NCI-H2107 (cell line): ENCODE results near the gene CNKSR1.

Experiments
- DNase-seq: peaks from one replicate; lab custom pipeline; 2025; lab: John Stamatoyannopoulos, UW

Gene CNKSR1

GRCh38 chr1:26160527-26161414, 16.5 kb upstream of the CNKSR1 start:
- DNase-seq = no peak

GRCh38 chr1:26161415-26162219, 15.7 kb upstream of the CNKSR1 start:
- DNase-seq = no peak

- DNase-seq = no peak
These were observed 15.0 kb upstream of the CNKSR1 start for GRCh38 chr1:26162220-26162709.

DNA sequence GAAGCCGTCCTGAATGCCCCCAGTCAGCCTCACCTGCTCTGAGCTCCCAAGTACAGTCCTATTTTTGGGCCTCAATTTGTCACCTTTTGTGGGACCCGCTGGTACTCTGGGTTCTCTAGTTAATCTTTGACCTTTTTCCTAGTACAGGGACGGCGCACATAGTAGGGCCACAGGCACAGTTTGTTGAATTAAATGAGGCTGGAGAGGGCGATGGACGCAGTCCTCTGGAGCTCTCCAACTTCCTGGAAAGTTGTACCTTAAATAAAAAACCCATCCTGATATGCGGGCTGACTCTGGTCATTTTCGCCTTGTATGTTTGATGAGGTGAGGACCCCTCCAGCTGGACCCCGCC, 13.6 kb upstream of the CNKSR1 start:
- DNase-seq = no peak

- no peak for DNase-seq
These were observed 13.0 kb upstream of the CNKSR1 start for GRCh38 chr1:26164036-26164860.

DNA sequence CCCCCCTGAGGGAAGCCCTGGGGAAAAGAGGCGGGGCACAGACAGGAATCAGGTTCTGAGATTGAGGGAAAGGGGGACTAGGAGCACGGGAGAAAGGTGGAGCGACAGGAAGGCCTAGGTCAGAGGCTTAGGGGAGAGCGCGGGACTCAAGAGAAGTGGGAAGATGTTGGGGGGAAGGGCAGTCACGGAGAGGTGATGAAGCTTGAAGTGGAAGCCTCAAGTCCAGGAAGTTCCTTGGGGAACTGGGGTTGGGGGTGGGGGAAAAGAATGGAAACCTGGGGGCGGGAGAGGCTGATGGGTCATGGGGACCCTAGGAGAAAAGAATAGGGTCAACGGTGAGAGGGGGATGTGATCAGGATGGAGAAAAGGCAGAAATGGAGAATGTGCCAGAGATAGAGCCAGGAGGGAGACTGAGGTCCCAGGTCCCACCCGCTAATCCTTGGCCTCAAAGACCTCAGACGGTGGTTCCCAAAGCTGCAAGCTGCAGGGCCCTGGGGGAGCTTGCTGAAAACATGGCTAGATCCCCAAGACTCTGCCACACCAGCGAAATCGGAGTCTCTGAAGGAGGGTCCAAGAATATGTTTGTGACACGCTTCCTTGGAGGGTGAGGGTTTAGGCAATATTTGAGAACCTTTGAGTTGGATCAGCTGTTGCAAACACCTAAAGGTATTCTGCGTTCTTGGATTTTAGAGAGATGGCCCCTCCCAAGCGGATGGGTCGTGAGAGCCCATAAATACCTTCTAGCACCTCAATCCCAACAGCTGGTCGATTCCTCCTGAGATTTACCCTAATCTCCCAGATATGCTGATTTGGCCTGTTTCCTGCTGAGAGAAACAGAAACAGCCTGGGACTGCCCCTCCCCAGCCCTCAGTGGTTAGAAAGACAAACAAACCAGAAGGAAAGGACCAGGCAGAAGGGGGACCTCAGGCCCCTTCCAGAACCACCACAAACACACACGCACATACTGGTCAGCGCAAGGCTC, 12.1 kb upstream of the CNKSR1 start:
- no peak for DNase-seq

DNA sequence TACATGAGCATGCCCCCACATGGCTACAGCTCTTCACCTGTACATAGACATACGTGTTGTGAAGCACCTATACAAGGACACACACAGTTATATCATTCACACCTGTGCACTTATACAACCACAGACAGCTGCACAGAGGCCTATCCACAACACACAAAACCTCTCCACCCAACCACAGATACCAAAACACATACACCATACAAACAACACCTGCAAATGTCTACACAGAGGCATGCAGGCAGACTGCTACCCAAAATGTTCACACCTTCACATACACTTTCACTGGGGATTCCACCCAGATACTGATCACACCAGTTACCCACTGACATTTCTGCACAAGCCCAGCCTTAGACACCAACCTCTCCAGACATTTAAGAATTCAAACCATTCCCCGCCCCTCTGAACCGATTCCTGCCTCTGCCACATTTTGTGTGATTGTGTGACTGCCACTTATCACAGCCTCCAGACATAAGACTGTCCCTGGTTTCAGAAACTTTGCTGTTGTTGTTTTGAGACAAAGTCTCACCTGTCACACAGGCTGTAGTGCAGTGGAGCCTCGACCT, 10.5 kb upstream of the CNKSR1 start:
- no peak for DNase-seq

DNA sequence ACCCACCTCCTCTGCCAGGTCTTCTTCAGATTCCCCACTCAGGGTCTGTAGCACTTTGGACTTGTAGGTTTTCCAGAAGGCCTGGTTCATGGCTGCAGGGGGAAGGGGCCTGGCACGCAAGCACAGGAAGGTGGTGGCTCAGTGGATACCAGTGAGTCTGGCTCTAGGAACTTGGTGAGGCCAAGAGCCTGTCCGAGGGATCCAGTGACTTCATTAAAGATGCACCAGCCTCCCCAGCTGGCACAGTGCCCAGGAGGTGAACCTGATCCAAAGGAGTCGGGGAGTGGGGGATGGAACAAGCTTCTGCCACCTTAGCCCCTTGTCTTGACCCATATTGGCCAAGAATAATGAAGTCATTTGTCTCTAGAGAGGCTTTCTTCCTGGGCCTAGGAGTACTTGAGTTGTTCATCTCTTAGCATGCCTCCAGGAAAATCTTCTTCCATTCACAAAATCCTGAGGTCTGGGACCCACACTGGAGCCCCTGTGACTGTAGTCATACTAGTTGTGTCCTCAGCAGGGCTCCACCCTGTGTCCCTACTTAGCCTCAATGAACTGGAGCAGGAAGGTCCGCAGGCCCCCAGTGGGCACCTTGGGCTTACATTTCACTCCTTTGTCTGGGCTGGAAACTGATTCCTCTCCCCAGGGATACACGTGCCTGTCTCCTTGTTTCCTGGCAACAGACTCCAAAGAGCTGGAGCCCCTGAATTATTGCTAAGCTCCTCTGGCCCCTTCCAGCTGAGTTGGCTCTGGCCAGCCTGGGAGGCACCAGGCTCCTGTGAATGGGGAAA, 8.7 kb upstream of the CNKSR1 start, which contains the start of gene C1orf232:
Gene C1orf232, minus strand, starts transcription at position 554 of the 788 bp plus-strand sequence. Its CDS starts 464 bp downstream, at position 90.
- DNase-seq = peak; percentile 74

- no peak for DNase-seq
These were observed 8.1 kb upstream of the CNKSR1 start for GRCh38 chr1:26169198-26169554.

- peak; percentile 63 for DNase-seq
These were observed 7.4 kb upstream of the CNKSR1 start, which contains the start of gene ZNF593 for GRCh38 chr1:26169669-26170471. Gene ZNF593, plus strand, starts transcription at chr1:26169908. Its CDS starts 76 bp downstream, at chr1:26169984.

GRCh38 chr1:26170472-26170821, 6.8 kb upstream of the CNKSR1 start:
- no peak for DNase-seq

DNA sequence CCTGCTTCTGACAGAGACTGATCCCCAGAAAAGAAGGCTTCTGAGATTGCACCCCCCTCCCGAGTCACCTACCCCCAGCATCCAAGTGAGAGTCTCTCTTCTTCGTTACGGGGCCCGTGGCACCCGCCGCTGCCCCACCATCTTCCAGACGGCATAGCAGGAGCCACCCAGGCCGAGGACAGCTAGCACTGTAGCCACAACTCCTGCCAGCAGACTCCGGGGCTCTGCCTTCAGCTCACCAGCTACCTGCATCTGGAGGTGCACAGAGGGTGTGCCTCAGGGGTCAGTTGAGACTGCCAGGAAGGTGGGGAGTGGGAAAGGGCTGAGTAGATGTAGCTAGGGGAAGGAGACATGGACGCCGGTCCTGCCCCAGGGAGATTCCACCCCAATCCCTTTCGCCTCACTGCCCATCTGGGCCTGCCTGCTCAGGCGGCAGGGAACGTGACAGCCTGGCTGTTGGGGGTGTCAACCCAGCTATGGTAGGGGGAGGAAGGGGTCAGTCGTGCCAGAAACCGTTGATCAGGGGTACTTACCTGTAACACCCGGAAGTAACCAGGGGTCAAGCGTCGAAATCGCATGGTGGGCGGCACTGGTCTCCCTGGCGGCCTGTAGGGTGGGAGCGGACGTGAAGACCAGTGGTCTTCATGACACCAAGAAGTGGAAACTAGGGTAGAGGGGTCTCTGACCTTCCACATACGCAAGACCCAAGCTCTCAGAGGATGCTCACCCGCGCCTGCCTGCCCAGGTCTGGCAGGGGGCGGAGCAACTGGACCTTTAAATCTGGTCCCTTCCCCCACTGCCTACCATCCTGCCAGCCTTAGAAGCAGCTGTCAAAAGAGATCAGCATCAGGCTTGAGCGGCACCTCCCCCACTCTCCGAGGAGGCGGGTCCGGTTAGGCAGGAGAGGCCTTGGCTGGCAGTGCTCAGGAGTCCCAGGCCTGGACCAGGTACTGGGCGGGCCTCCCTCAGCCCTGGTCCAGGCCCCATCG, 5.9 kb upstream of the CNKSR1 start, which contains the start of gene ZNF593OS:
Gene ZNF593OS, minus strand, starts transcription at position 749 of the 989 bp plus-strand sequence. Its CDS starts 171 bp downstream, at position 578.
- DNase-seq = no peak

- DNase-seq = no peak
These were observed 1.9 kb upstream of the CNKSR1 start for GRCh38 chr1:26175346-26175745.

GRCh38 chr1:26180010-26180506, 2.8 kb downstream of the CNKSR1 start:
- DNase-seq = no peak

DNA sequence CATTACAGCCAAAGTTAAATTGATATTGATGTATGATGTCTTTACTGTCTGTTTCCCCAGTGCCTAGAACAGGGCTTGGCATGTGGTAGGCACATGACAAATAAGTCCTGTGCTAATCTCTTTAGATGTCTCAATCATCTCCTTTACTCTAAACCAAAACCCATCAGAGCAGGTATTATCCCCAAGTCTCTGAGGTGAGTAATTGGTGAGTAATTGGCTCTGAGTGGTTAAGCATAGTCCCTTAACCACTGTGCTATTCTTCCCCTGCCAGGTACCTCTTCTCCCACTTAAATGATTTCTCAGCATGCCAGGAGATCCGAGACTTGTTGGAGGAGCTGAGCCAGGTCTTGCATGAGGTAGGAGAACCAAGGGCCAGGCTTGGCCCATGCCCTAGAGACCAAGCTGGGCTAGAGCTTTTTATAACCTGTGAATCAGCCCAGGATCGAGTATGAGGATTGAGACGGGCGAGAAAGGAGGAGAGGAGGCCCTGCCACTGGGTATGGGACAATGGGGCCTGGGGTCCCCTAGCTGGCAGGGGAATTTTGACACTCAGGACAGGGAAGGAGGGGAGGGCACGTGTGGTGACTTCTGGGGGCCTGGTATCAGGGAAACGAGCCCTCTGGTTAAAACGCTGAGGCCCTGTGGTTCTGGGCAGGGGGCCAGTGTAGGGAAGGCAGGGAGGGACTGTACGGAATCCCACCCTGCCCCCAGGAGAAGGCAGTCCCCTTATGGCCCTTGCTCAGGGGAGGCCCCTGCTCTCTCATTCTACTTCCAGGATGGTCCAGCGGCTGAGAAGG, 4.5 kb downstream of the CNKSR1 start:
- no peak for DNase-seq

DNA sequence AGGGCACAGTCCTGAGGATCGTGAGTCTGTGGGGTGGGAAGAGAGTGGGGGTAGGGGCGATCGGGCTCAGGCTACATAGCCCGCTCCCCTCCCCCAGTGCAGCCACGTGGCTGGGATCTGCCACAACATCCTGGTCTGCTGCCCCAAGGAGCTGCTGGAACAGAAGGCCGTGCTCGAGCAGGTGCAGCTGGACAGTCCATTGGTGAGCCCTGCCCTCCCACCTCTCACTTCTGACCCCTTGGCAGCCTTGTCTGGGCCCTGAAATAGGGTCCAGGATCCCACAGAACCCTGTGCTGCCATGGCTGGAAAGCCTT, 5.0 kb downstream of the CNKSR1 start:
- DNase-seq = no peak

GRCh38 chr1:26184086-26184485, 6.8 kb downstream of the CNKSR1 start:
- no peak for DNase-seq
